Neuron (in vitro differentiated cells): Measurements from ENCODE around the gene TRPC4.
"Not testable (repeated sequence)": the region's sequence is repeated elsewhere in the genome, so short reads cannot be mapped to it uniquely, and the experiment has no call there.

Experiments
- H2AFZ ChIP-seq: one replicate; pipeline ENCODE4 v1.6.1; 2013; ENCODE audit warnings: low read depth, mild to moderate bottlenecking, inconsistent platforms, low read length, moderate library complexity
- H3K27me3 ChIP-seq: one replicate; pipeline ENCODE4 v1.6.1; 2013; ENCODE audit warnings: low read length; ENCODE audit not compliant: insufficient read depth
- H3K36me3 ChIP-seq: one replicate; pipeline ENCODE4 v1.6.1; 2013; ENCODE audit warnings: low read length; ENCODE audit not compliant: insufficient read depth
- H3K4me1 ChIP-seq: one replicate; pipeline ENCODE4 v1.6.1; 2013; ENCODE audit warnings: low read length; ENCODE audit not compliant: insufficient read depth
- H3K4me3 ChIP-seq: 2 replicates; pipeline ENCODE4 v1.5.1; 2013; ENCODE audit warnings: mild to moderate bottlenecking, low read length, moderate library complexity
- H3K9me3 ChIP-seq: one replicate; pipeline ENCODE4 v1.6.1; 2013; ENCODE audit warnings: low read length

The TRPC4 gene

DNA sequence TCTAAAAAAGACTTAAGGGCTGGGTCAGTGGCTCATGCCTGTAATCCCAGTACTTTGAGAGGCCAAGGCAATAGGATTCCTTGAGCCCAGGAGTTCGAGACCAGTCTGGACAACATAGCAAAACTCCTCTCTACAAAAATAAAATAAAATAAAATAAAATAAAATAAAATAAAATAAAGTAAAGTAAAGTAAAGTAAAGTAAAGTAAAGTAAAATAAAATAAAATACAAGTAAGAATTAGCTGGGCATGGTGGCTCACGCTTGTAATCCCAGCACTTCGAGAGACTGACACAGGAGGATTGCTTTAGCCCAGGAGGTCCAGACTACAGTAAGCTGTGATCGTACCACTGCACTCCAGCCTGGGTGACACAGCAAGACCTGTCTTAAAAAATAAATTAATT is 72.8 kb downstream of the TRPC4 start:
- H3K4me1 ChIP-seq, H3K36me3 ChIP-seq, H3K4me3 ChIP-seq, H2AFZ ChIP-seq, H3K9me3 ChIP-seq, H3K27me3 ChIP-seq: not testable (repeated sequence)

DNA sequence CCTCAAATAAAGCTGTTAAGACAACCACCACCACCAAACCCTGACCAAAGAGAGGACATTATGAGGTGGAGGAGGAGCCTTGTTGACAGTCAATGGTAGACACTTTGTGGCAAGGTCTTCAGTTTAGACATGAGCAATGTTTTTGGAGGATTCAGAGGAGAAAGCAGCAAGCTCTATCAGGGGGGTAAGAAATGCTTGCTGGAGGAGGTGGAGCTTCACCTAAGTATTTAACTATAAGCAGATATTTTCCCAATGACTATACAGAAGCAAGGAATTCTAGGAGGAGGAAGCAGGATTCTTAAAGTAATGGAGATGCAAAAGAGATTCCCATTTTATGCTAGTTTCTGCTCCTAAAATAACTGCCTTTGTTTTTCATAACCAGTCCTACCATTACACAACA is 74.2 kb downstream of the TRPC4 start:
- H3K4me3 ChIP-seq: no peak overlapping the region
- no peaks in the 10 kb centered on the region for H3K36me3 ChIP-seq
- H3K9me3 ChIP-seq: no peaks in the 10 kb centered on the region
- H2AFZ ChIP-seq: no peak overlapping the region
- peaks cover 4% of the 10 kb centered on the region for H3K4me1 ChIP-seq
- no peaks in the 10 kb centered on the region for H3K27me3 ChIP-seq

DNA sequence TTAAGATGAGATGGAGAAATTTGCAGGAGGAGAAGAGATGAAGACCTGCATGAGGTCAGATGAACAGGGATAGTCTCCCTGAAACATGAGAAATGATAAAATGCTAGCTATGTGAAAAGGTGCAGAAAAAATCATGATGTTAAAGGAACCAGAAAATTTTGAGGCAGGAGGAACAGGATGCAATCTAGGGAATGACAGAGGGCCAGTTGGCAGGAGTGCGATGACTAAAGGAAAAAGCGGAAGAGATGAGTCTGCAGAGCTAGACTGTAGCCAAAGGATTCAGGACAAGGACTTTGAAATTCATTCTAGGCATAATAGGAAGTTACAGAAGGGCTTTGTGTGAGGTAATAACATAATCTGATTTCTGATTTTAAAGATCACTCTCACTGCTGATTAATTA is 77.9 kb downstream of the TRPC4 start:
- no peaks in the 10 kb centered on the region for H3K9me3 ChIP-seq
- no peaks in the 10 kb centered on the region for H3K36me3 ChIP-seq
- peaks cover 3% of the 10 kb centered on the region for H3K4me1 ChIP-seq
- H2AFZ ChIP-seq: no peak overlapping the region
- H3K27me3 ChIP-seq: no peaks in the 10 kb centered on the region
- H3K4me3 ChIP-seq: no peak overlapping the region

DNA sequence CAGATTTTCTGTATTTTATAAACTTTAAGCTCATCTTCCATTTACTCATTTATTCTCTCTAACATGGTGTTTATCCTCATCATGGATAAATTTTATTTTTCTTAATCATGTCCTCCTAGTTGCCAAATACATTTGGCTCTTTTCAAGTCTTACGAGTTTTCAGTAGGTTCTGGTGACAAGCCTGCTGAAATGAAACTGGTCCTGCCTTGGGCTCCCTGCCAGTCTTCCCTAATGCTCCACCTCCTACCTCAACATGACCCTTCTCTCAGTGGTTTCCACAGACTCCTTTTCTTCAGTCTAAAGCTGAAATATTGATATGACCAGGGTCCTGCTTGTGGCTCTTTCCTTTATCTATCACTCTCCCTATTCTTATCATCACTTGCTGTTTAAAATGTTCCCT is 81.2 kb downstream of the TRPC4 start:
- Histone ChIP-seq H3K27me3 (no peaks in the 10 kb centered on the region), H2AFZ (no peak overlapping the region), H3K4me1 (no peaks in the 10 kb centered on the region), H3K36me3 (no peaks in the 10 kb centered on the region), H3K4me3 (no peak overlapping the region), H3K9me3 (no peaks in the 10 kb centered on the region)

DNA sequence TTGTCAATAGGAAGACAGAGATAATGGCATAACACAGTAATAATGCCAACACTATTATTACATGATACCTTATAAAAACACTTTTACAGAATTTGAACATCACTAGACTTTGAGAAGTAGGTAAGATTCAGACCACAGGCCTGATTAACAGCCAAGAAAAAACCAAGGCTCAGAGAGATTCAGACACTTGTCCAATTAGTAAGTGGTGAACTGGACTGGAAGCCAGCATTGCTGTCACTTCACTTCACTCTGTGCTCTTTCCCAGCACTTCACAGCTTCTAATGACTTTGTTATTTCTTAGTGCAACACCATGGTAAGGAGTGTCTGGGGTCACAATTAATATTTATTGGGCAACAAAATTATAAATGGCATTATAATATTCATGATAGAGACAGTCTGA is 91.9 kb downstream of the TRPC4 start:
- H3K27me3 ChIP-seq: no peaks in the 10 kb centered on the region
- peaks cover 11% of the 10 kb centered on the region for H3K4me1 ChIP-seq

DNA sequence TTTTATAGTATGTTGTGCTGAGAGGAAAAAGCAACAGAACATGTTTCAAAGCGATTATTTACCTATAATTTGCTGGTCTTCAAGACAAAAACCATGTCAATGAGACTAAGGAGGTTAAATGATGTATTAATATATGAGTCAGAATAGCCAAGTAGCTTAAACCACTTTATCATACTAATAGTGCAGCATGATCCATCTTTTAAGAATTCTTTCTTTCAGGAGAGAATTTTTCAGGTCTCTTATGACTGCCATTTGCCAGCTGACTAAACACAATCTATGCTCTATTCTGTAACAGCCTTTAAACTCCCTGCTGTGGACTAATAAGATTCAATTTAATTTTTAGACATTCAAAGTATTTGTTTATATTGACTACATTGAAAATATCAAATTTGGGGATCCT is 93.7 kb downstream of the TRPC4 start:
- Histone ChIP-seq H3K27me3 (no peaks in the 10 kb centered on the region), H3K4me1 (peaks cover 3% of the 10 kb centered on the region), H2AFZ (no peak overlapping the region)

More for the DNA sequence above, 91.9 kb downstream of the TRPC4 start:
- H3K9me3 ChIP-seq: peaks cover 2% of the 10 kb centered on the region
- no peaks in the 10 kb centered on the region for H3K36me3 ChIP-seq
- H3K4me3 ChIP-seq: no peak overlapping the region
- no peak overlapping the region for H2AFZ ChIP-seq

DNA sequence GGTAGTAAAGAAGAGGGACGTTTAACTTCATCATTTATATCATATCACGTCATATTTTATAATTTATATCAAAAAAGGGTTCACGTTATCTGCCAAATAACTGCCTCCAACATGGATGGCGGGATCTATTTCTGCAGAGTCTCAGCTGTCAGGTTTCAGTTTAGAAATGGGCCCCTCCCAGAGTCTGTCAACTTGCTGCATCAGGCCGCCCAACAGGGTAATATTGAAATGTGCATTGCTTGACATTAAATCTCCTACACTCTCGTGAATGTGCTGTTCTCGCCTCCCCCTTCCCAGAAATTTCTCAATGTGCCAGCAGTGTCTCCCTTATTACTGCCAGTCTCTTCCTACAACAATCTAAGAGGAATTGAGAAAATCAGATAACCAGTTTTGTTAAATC is 96.9 kb downstream of the TRPC4 start:
- no peak overlapping the region for H2AFZ ChIP-seq
- no peaks in the 10 kb centered on the region for H3K4me1 ChIP-seq
- H3K27me3 ChIP-seq: no peaks in the 10 kb centered on the region
- peaks cover under 1% of the 10 kb centered on the region for H3K9me3 ChIP-seq
- no peaks in the 10 kb centered on the region for H3K36me3 ChIP-seq
- H3K4me3 ChIP-seq: no peak overlapping the region

More for the DNA sequence above, 93.7 kb downstream of the TRPC4 start:
- no peaks in the 10 kb centered on the region for H3K36me3 ChIP-seq
- no peak overlapping the region for H3K4me3 ChIP-seq
- peaks cover 2% of the 10 kb centered on the region for H3K9me3 ChIP-seq

DNA sequence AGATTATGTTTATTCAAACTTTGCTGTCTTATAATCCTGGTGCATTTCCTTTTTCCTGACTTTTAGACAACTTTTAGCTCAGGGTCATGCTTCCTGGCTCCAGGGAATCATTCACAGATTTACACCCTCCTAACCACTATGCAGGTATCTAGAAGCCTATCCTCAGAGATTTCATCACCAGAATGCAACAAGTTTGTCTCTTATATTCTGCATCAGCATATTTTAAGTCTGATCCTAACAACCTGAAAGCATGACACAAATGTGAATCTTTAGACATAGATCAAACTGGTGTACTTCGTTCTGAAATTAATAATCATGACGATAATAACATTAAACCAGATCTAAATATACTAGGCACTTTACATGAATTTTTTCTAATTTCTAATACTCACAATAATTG is 100.0 kb downstream of the TRPC4 start:
- H3K4me3 ChIP-seq: no peak overlapping the region
- H3K9me3 ChIP-seq: no peaks in the 10 kb centered on the region
- H3K4me1 ChIP-seq: no peaks in the 10 kb centered on the region
- H3K27me3 ChIP-seq: no peaks in the 10 kb centered on the region
- H2AFZ ChIP-seq: no peak overlapping the region
- H3K36me3 ChIP-seq: no peaks in the 10 kb centered on the region

DNA sequence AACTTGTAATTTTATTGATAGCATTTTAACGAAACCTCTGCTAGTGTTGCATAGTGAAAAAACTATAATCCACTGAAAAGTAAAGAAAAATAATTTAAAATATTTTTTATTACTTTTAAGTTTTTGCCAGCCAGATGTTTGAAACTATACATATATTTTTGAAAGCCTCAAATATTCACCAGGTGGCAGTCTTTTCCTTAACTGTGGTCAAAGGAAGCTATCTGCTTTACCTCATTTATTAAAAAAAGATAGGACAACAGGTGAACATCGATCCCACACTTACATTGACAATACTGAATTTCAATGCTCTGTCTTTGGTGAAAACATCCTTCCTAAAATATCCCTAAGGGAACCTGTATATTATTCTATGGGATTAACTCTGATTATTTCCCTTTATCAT is 100.5 kb downstream of the TRPC4 start:
- H3K9me3 ChIP-seq: no peaks in the 10 kb centered on the region
- no peak overlapping the region for H3K4me3 ChIP-seq
- no peaks in the 10 kb centered on the region for H3K36me3 ChIP-seq
- H3K27me3 ChIP-seq: no peaks in the 10 kb centered on the region
- H3K4me1 ChIP-seq: no peaks in the 10 kb centered on the region
- H2AFZ ChIP-seq: no peak overlapping the region

DNA sequence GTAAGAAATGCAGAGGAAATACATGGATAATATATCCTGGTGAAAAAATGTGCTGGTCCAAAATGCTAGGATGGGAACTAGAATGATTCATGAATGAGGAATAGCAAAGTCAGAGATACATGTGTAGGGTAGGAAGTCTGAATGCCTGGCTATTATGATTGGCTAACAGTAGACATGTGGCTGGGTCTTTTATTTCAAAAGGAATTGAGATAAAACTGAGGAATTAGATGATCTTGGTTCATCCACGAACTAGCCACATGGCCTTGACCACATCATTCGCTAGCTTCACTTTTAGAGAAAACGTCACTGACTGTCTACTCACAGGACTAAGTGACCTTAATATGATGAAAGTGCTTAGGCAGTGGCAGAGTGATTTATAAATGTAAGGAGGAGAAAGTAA is 103.1 kb downstream of the TRPC4 start:
- Histone ChIP-seq H3K27me3 (no peaks in the 10 kb centered on the region), H3K9me3 (no peaks in the 10 kb centered on the region), H2AFZ (no peak overlapping the region), H3K36me3 (no peaks in the 10 kb centered on the region), H3K4me3 (no peak overlapping the region), H3K4me1 (no peaks in the 10 kb centered on the region)

DNA sequence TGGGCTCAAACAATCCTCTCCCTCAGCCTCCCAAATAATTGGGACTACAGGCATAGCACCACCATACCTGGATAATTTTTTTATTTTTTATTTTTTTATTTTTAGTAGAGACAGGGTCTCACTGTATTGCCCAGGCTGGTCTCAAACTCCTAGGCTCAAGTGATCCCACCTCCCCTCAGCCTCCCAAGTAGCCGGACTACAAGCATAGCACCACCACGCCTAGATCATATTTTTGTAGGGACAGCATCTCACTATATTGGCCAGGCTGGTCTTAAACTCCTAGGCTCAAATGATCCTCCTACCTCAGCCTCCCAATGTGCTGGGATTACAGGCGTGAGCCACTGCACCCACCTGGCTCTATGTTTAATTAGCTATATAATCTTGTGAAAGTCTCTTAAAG is 114.2 kb downstream of the TRPC4 start:
- H2AFZ ChIP-seq: no peak overlapping the region
- H3K27me3 ChIP-seq: no peaks in the 10 kb centered on the region
- no peaks in the 10 kb centered on the region for H3K4me1 ChIP-seq
- H3K4me3 ChIP-seq: no peak overlapping the region
- no peaks in the 10 kb centered on the region for H3K36me3 ChIP-seq
- peaks cover 2% of the 10 kb centered on the region for H3K9me3 ChIP-seq

DNA sequence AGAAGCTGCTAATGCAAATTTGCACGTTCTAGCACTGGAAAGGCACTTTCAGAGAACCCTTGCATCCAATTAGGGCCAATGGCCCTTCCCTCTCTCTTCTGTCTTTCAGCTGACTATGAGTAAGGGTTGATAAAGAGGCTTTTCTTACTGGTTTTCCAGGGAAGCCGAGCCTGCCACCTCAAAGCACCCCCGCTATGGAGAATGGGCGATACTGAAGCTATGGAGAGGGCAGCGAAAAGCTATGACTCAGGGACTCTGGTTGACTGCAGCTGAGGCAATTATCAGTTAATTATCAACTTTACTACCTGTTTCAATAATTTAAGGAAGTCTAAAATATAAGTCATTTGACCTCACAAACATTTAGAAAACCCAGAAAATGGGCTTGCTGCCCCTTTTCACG is 115.8 kb downstream of the TRPC4 start:
- no peak overlapping the region for H2AFZ ChIP-seq
- peaks cover 2% of the 10 kb centered on the region for H3K9me3 ChIP-seq
- no peaks in the 10 kb centered on the region for H3K4me1 ChIP-seq
- no peak overlapping the region for H3K4me3 ChIP-seq
- no peaks in the 10 kb centered on the region for H3K27me3 ChIP-seq
- H3K36me3 ChIP-seq: no peaks in the 10 kb centered on the region

DNA sequence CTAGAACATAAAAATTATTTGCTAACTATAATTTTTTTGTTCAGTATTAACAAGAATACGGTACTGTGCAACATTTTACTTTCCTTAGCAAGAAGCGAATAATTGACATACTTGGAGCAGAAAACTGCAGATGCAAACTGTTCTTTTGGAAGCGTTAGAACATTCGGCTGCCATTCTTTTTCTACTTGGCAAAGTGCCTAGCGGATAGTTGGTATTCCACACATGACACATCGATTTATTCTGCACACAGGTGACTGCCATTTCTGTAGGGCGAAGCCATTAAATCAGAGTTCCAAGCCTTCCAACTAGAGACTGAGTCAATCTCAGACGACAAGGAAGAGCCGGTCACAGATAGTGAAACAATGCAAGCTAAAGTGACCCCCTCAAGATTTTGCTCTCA is 117.4 kb downstream of the TRPC4 start:
- H3K27me3 ChIP-seq: no peaks in the 10 kb centered on the region
- H3K36me3 ChIP-seq: no peaks in the 10 kb centered on the region
- peaks cover 2% of the 10 kb centered on the region for H3K9me3 ChIP-seq
- H3K4me3 ChIP-seq: no peak overlapping the region
- H3K4me1 ChIP-seq: no peaks in the 10 kb centered on the region
- no peak overlapping the region for H2AFZ ChIP-seq

DNA sequence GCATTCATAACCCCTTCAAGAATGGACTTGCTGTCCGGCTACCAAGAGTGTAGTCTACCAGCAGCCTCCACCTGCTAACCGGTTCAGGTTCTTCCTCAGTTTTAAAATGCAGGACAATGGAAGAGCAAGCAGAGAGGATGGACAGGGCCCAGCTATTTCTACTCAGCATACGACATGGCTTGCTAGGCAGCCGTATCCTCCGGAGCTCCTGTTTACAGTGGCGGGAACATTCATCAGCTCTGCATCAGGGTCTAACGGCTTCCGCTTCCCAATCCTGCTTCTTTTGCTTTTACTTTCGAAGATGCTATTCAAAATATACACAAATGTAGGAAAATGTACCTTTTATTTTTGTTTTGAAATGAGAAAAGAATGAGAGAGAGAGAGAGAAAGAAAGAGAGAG is 118.5 kb downstream of the TRPC4 start:
- H2AFZ ChIP-seq: no peak overlapping the region
- no peaks in the 10 kb centered on the region for H3K4me1 ChIP-seq
- no peaks in the 10 kb centered on the region for H3K27me3 ChIP-seq
- no peak overlapping the region for H3K4me3 ChIP-seq
- H3K36me3 ChIP-seq: no peaks in the 10 kb centered on the region
- H3K9me3 ChIP-seq: peaks cover 2% of the 10 kb centered on the region
